Measurements from ENCODE around the gene FNDC3B. TPM values are rescaled to one million over a fixed set of nuclear protein-coding genes. Genes with fewer than 3 reads are reported as not detected.
A peak's percentile ranks its signal among the peaks of the same experiment; 100 is the strongest.
"Not testable (repeated sequence)": the region's sequence is repeated elsewhere in the genome, so short reads cannot be mapped to it uniquely, and the experiment has no call there.

The FNDC3B gene
- total and polyA plus RNA-seq, 4 donors, result 23.3 to 74.2 (median 32.9) TPM

- no peak for DNase-seq (ENCODE audit: low spot score)
- no peaks in the 10 kb centered on the region for H3K9me3 ChIP-seq (ENCODE audit: control insufficient read depth in 4 of 4, low read length in 3 of 4)
- 8% methylated on average over 15 of the region's 15 CpGs for WGBS
- H3K27me3 ChIP-seq (ENCODE audit: control insufficient read depth in 4 of 4, insufficient read depth in 4 of 4, low read length in 3 of 4), result no peaks in the 10 kb centered on the region
- H3K36me3 ChIP-seq (ENCODE audit: control insufficient read depth in 4 of 4, insufficient read depth in 3 of 4, low read depth in 1 of 4, low read length in 3 of 4), result peaks cover 0 to 2% (median 0%) of the 10 kb centered on the region in 4 donors
- peak overlapping the region; percentile 68 to 99 (median 72) for H3K4me3 ChIP-seq (ENCODE audit: low read depth in 1 of 3, low read length in 3 of 3)
- TF ChIP-seq, protein P1, sequence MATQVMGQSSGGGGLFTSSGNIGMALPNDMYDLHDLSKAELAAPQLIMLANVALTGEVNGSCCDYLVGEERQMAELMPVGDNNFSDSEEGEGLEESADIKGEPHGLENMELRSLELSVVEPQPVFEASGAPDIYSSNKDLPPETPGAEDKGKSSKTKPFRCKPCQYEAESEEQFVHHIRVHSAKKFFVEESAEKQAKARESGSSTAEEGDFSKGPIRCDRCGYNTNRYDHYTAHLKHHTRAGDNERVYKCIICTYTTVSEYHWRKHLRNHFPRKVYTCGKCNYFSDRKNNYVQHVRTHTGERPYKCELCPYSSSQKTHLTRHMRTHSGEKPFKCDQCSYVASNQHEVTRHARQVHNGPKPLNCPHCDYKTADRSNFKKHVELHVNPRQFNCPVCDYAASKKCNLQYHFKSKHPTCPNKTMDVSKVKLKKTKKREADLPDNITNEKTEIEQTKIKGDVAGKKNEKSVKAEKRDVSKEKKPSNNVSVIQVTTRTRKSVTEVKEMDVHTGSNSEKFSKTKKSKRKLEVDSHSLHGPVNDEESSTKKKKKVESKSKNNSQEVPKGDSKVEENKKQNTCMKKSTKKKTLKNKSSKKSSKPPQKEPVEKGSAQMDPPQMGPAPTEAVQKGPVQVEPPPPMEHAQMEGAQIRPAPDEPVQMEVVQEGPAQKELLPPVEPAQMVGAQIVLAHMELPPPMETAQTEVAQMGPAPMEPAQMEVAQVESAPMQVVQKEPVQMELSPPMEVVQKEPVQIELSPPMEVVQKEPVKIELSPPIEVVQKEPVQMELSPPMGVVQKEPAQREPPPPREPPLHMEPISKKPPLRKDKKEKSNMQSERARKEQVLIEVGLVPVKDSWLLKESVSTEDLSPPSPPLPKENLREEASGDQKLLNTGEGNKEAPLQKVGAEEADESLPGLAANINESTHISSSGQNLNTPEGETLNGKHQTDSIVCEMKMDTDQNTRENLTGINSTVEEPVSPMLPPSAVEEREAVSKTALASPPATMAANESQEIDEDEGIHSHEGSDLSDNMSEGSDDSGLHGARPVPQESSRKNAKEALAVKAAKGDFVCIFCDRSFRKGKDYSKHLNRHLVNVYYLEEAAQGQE (IDR thresholded peaks at IDR 0.05), result no peak
- TF ChIP-seq RAD21 (IDR thresholded peaks at IDR 0.05), result peak in 1 of 2 donors; percentile 10
- peaks cover 11 to 34% (median 19%) of the 10 kb centered on the region in 4 donors for H3K4me1 ChIP-seq (ENCODE audit: control insufficient read depth in 4 of 4, insufficient read depth in 4 of 4, low read length in 3 of 4)
- H3K27ac ChIP-seq (ENCODE audit: low read depth in 1 of 2, low read length in 2 of 2), result peak overlapping the region; percentile 99 to 100
- peak overlapping the region; percentile 93 to 95 for H3K9ac ChIP-seq (ENCODE audit: low read depth in 1 of 2, low read length in 2 of 2)
Measured at GRCh38 chr3:172040981-172041963, 1.9 kb downstream of the FNDC3B start.

- Histone ChIP-seq H3K27ac (ENCODE audit: low read depth in 1 of 2, low read length in 2 of 2) (peak overlapping the region; percentile 6 to 52), H3K9ac (ENCODE audit: low read depth in 1 of 2, low read length in 2 of 2) (peak overlapping the region; percentile 93 to 95), H3K27me3 (ENCODE audit: control insufficient read depth in 4 of 4, insufficient read depth in 4 of 4, low read length in 3 of 4) (no peaks in the 10 kb centered on the region), H3K4me3 (ENCODE audit: low read depth in 1 of 3, low read length in 3 of 3) (peak overlapping the region in 2 of 3 donors; percentile 68 to 99), H3K4me1 (ENCODE audit: control insufficient read depth in 4 of 4, insufficient read depth in 4 of 4, low read length in 3 of 4) (peaks cover 11 to 34% (median 21%) of the 10 kb centered on the region in 4 donors), H3K9me3 (ENCODE audit: control insufficient read depth in 4 of 4, low read length in 3 of 4) (no peaks in the 10 kb centered on the region), H3K36me3 (ENCODE audit: control insufficient read depth in 4 of 4, insufficient read depth in 3 of 4, low read depth in 1 of 4, low read length in 3 of 4) (peaks cover 0 to 2% (median 0%) of the 10 kb centered on the region in 4 donors)
- DNase-seq (ENCODE audit: low spot score), result no peak
- 80% methylated on average over 6 of the region's 6 CpGs for WGBS
- TF ChIP-seq CTCF (IDR thresholded peaks at IDR 0.05; ENCODE audit: low read depth, low read length, missing input control), result no peak
Measured at GRCh38 chr3:172042136-172042662, 2.8 kb downstream of the FNDC3B start.

DNA sequence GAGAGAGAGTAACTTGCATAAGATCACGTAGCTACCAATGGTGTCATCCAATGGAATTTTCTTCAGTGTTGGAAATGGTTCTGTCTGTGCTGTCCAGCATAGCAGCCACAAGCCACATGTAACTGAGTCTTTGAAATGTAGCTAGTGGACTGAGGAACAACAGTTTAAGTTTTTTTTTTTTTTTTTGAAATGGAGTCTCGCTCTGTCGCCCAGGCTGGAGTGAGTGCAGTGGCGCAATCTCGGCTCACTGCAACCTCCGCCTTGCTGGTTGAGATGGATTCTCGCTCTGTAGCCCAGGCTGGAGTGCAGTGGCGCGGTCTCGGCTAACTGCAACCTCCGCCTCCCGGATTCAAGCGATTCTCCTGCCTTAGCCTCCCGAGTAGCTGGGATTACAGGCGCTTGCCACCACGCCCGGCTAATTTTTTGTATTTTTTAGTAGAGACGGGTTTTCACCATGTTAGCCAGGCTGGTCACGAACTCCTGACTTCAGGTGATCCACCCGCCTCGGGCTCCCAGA, 3.3 kb downstream of the FNDC3B start:
- Histone ChIP-seq H3K4me1 (ENCODE audit: control insufficient read depth in 4 of 4, insufficient read depth in 4 of 4, low read length in 3 of 4) (peaks cover 11 to 34% (median 21%) of the 10 kb centered on the region in 4 donors), H3K4me3 (ENCODE audit: low read depth in 1 of 3, low read length in 3 of 3) (peak overlapping the region in 1 of 3 donors; percentile 68), H3K9ac (ENCODE audit: low read depth in 1 of 2, low read length in 2 of 2) (peak overlapping the region in 1 of 2 donors; percentile 93), H3K27ac (ENCODE audit: low read depth in 1 of 2, low read length in 2 of 2) (peak overlapping the region; percentile 6 to 52)
- not testable (repeated sequence) for DNase-seq (ENCODE audit: low spot score); H3K27me3 ChIP-seq (ENCODE audit: control insufficient read depth in 4 of 4, insufficient read depth in 4 of 4, low read length in 3 of 4); H3K36me3 ChIP-seq (ENCODE audit: control insufficient read depth in 4 of 4, insufficient read depth in 3 of 4, low read depth in 1 of 4, low read length in 3 of 4); H3K9me3 ChIP-seq (ENCODE audit: control insufficient read depth in 4 of 4, low read length in 3 of 4)
- TF ChIP-seq, protein P1 (IDR thresholded peaks at IDR 0.05), result peak; percentile 97
- 92% methylated on average over 21 of the region's 21 CpGs for WGBS

Data from liver (tissue), 9 donors.